ENCODE measurements around the gene OR2AT4.

OR2AT4 gene

DNA sequence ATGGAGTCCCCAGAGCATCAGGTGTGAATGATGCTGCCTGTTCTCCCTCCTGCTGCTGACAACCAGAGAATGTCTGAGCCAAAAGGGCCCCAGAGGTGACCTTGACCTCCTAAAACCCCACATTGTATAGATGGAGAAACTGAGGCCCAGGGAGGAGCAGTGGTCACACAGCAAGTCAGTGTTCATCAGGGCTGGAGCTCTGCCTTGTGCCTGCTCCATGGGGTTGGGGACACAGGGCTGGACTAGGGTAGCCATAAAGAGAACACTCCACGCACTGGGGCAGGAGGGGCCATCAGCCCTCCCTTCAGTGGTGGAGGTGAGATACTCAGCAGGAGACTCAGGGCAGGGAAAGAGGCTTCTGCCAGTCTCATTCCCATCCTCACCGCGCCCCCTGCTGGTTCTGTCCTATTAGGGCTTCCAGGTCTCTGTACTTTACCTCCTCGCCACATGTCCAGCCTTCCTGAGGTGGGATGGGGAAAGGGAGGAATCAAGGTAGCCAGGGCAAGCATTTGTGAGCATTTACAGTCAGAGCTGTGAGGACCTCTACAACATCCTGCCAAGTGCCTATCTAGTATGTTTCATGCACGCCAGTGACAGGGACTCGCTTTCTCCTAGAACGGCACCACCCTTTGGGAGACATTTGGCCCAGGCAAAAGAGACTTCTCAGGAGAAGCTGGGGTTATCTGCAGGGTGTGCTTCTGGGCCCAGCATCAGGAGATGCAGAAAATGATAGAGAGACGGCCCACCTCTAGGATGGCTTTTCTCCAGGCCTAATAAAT is 64.7 kb downstream of the OR2AT4 start:
- no peak for TF ChIP-seq TAF1 (IDR thresholded peaks at IDR 0.05; ENCODE audit: borderline replicate concordance, insufficient read depth, low read length)
- TF ChIP-seq SIN3A (IDR thresholded peaks at IDR 0.05; ENCODE audit: borderline replicate concordance, insufficient read depth, low read length) = no peak
- no peak for TF ChIP-seq FOXP2 (optimal IDR thresholded peaks at IDR 0.05; ENCODE audit: borderline replicate concordance, extremely low read depth, extremely low read length, insufficient read depth)
- TF ChIP-seq, protein P1, sequence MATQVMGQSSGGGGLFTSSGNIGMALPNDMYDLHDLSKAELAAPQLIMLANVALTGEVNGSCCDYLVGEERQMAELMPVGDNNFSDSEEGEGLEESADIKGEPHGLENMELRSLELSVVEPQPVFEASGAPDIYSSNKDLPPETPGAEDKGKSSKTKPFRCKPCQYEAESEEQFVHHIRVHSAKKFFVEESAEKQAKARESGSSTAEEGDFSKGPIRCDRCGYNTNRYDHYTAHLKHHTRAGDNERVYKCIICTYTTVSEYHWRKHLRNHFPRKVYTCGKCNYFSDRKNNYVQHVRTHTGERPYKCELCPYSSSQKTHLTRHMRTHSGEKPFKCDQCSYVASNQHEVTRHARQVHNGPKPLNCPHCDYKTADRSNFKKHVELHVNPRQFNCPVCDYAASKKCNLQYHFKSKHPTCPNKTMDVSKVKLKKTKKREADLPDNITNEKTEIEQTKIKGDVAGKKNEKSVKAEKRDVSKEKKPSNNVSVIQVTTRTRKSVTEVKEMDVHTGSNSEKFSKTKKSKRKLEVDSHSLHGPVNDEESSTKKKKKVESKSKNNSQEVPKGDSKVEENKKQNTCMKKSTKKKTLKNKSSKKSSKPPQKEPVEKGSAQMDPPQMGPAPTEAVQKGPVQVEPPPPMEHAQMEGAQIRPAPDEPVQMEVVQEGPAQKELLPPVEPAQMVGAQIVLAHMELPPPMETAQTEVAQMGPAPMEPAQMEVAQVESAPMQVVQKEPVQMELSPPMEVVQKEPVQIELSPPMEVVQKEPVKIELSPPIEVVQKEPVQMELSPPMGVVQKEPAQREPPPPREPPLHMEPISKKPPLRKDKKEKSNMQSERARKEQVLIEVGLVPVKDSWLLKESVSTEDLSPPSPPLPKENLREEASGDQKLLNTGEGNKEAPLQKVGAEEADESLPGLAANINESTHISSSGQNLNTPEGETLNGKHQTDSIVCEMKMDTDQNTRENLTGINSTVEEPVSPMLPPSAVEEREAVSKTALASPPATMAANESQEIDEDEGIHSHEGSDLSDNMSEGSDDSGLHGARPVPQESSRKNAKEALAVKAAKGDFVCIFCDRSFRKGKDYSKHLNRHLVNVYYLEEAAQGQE (IDR thresholded peaks at IDR 0.05; ENCODE audit: insufficient read depth in 1 of 2, low read depth in 2 of 2, low read length in 2 of 2) = no peak
- TF ChIP-seq POLR2AphosphoS5 (IDR thresholded peaks at IDR 0.05; ENCODE audit: low read depth, low read length) = no peak
